Uterus (tissue), 4 donors: ENCODE results near the gene ATF6. TPM values are rescaled to one million over a fixed set of nuclear protein-coding genes. Genes with fewer than 3 reads are reported as not detected.

ENCODE experiments used
- DNase-seq, 2 donors: peaks; one replicate each; pipeline ENCODE4 v3.0.0-alpha.2; 2019 to 2020
- H3K27ac ChIP-seq, 2 donors: fragments of 200-600 bp; sonication (generic); 1 replicate in 1 of 2; 2 replicates in 1 of 2; pipeline ENCODE4 v1.5.1; 2016 to 2018
- H3K27me3 ChIP-seq, 2 donors: fragments of 200-600 bp; sonication (generic); one replicate each; pipeline ENCODE4 v1.5.1; 2018 to 2019; ENCODE audit warnings: control low read depth in 1 of 2
- H3K36me3 ChIP-seq, 2 donors: fragments of 200-600 bp; sonication (generic); one replicate each; pipeline ENCODE4 v1.5.1; 2019; ENCODE audit warnings: control low read depth in 1 of 2
- H3K4me1 ChIP-seq, 2 donors: fragments of 200-600 bp; sonication (generic); one replicate each; pipeline ENCODE4 v1.5.1; 2018 to 2019; ENCODE audit warnings: control low read depth in 1 of 2
- H3K4me3 ChIP-seq, 2 donors: fragments of 200-600 bp; sonication (generic); 1 replicate in 1 of 2; 2 replicates in 1 of 2; pipeline ENCODE4 v1.5.1; 2018 to 2019; ENCODE audit warnings: mild to moderate bottlenecking in 1 of 2
- H3K9me3 ChIP-seq, 2 donors: fragments of 200-600 bp; sonication (generic); one replicate each; pipeline ENCODE4 v1.5.1; 2019; ENCODE audit warnings: control low read depth in 1 of 2
- CTCF ChIP-seq, 4 experiments: fragments of 200-600 bp in 2 of 4; fragments of 450-650 bp in 2 of 4; sonication (generic) in 2 of 4; IDR thresholded peaks; one replicate each; pipeline ENCODE4 v1.5.1; 2016 to 2019; ENCODE audit warnings: antibody characterized with exemption in 4 of 4, mild to moderate bottlenecking in 2 of 4, moderate library complexity in 1 of 4
- POLR2A ChIP-seq, 2 donors: fragments of 450-650 bp; IDR thresholded peaks; one replicate each; pipeline ENCODE4 v1.6.1; 2016; ENCODE audit warnings: antibody characterized with exemption in 2 of 2, mild to moderate bottlenecking in 1 of 2, moderate library complexity in 1 of 2
- intact Hi-C: fragments of 100-400 bp; cut with DNase I; formaldehyde crosslinking; loops from one replicate; pipeline ENCODE4 v1.15.1; 2023; ENCODE audit warnings: low total_unique reads
- total RNA-seq, 4 donors: library from RNA; depleted of rRNA in 3 of 4; stranded (reverse); fragments of >200 nt in 3 of 4; gene quantifications; one replicate each; pipeline versions ENCODE4 v1.1.0 to v1.2.4, GENCODE V29; 2014 to 2023
- donor health status: DM: yes; HTN: yes; CAD: no.

The ATF6 gene
- total RNA-seq, 4 donors from 2014 or later, result 16.2 to 37.7 (median 30.0) TPM

DNA sequence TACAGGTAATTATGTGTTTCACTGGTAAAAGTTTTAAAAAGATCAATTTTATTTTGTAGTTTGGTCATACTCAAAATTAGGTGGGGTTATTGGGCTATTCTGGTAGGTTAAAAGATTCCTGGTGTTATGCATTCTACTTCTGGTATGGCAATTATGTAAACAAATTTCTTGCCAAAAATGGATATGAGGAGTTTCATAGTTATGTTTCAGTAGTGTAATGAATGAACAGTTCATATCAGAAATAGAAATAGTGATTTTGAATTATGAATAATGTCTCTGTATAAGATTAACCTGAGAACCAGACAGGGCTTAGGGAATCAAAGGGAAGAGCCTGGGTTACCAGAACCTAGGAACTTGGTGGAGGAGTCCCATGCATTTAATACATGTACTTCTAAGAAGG, 15.9 kb downstream of the ATF6 start:
- Histone ChIP-seq H3K4me3 (no peak overlapping the region), H3K4me1 (no peaks in the 10 kb centered on the region), H3K27me3 (no peaks in the 10 kb centered on the region), H3K36me3 (no peaks in the 10 kb centered on the region), H3K27ac (no peak overlapping the region), H3K9me3 (no peaks in the 10 kb centered on the region)
- TF ChIP-seq CTCF (IDR thresholded peaks at IDR 0.05), result no peak
- TF ChIP-seq POLR2A (IDR thresholded peaks at IDR 0.05), result no peak
- DNase-seq, result no peak
- intact Hi-C loops, result no loop called here

DNA sequence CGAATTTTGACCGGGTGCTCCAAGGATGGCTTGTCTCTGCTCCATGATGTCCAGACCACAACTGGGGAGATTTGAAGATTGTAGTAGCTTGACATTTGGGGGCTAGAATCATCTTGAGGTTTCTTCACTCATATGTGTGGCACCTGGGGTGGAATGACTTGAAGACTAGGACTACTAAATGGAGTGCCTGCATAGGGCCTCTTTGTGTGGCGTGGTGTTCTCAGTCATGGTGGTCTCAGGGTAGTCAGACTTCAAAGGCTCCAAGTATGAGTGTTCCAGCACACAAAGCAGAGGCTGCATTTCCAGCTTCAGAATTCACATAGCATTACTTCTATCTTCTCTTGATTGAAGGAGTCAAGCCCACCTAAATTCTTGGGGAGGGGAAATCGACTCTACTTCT, 16.8 kb downstream of the ATF6 start:
- Histone ChIP-seq H3K36me3 (no peaks in the 10 kb centered on the region), H3K4me3 (no peak overlapping the region), H3K27ac (no peak overlapping the region), H3K9me3 (no peaks in the 10 kb centered on the region), H3K4me1 (no peaks in the 10 kb centered on the region), H3K27me3 (no peaks in the 10 kb centered on the region)
- intact Hi-C loops, result no loop called here
- TF ChIP-seq POLR2A (IDR thresholded peaks at IDR 0.05) (no peak), CTCF (IDR thresholded peaks at IDR 0.05) (no peak)
- no peak for DNase-seq

DNA sequence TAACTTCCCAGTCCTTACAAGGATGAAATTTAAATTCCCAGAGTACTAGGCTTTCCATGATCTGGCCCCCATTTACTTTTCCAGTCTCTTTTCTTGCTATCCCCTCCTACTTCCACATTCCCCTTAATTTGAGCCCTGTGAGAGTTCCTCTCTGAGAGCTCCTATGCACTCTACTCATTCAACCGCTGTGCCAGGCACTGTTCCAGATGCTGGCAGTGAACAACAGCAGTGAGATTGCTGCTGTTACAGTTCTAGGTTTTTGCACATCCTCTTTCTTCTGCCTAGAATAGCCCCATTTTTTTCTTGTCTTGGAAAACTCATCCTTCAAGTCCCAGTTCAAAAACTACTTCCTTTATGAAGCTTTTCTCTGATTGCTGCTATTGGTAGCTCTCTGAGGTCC, 18.8 kb downstream of the ATF6 start:
- Histone ChIP-seq H3K36me3 (no peaks in the 10 kb centered on the region), H3K27ac (no peak overlapping the region), H3K4me3 (no peak overlapping the region), H3K9me3 (no peaks in the 10 kb centered on the region), H3K27me3 (no peaks in the 10 kb centered on the region), H3K4me1 (no peaks in the 10 kb centered on the region)
- intact Hi-C loops, result no loop called here
- no peak for TF ChIP-seq CTCF (IDR thresholded peaks at IDR 0.05)
- no peak for TF ChIP-seq POLR2A (IDR thresholded peaks at IDR 0.05)
- no peak for DNase-seq

DNA sequence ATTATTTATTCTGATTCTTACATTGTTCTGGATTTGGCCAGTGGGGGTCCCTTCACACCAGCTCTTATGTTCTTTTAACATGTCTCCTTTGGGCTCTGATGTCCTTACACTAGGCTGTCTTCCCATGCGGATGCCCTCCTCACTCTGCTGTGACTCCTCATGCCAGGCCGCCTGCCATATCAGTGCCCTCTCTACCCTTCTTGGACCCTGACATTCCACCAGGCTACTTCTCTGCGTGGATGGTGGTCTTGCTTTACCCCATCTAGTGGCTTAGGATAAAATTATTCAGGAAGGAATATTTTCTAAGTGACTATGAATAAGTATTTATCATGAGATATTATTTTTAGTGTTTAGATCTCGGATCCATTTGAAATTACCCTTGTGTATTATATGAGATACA, 21.2 kb downstream of the ATF6 start:
- intact Hi-C loops, result no loop called here
- H3K9me3 ChIP-seq, result no peaks in the 10 kb centered on the region
- no peaks in the 10 kb centered on the region for H3K27me3 ChIP-seq
- no peak for DNase-seq
- no peak for TF ChIP-seq POLR2A (IDR thresholded peaks at IDR 0.05)
- TF ChIP-seq CTCF (IDR thresholded peaks at IDR 0.05), result no peak
- no peaks in the 10 kb centered on the region for H3K36me3 ChIP-seq
- H3K27ac ChIP-seq, result no peak overlapping the region
- no peaks in the 10 kb centered on the region for H3K4me1 ChIP-seq
- no peak overlapping the region for H3K4me3 ChIP-seq

DNA sequence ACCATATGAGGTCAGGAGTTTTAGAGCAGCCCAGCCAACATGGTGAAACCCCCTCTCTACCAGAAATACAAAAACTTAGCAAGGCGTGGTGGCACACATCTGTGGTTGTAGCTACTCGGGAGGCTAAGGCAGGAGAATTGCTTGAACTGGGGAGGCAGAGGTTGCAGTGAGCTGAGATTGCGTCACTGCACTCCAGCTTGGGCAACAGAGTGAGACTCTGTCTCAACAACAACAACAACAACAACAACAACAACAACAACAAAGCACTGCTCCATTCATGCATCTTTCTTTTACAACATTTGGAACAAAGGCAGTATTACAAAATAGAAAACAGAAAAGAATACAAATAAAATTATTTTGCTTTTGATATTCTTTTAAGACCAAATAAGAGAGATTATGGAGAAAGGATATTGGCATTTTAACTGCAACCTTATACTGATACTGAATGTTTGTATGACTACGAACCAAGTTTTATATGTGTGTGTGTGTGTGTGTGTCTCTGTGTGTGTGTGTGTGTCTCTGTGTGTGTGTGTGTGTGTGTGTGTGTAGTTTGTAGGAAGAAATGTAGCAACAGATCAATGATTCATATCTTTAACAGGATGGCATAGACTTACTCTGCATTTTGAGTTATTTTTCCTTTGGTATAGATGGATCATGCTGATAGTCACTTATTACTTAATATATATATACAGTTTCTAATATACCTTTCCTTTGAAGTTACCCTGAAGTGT, 24.6 kb downstream of the ATF6 start:
- no peaks in the 10 kb centered on the region for H3K36me3 ChIP-seq
- H3K27me3 ChIP-seq, result no peaks in the 10 kb centered on the region
- no peaks in the 10 kb centered on the region for H3K4me1 ChIP-seq
- no peak for DNase-seq
- no peak overlapping the region for H3K4me3 ChIP-seq
- intact Hi-C loops, result loop anchor here (10.0 kb wide), 1 partner anchor 244 kb away; no protein-coding TSS in a partner anchor
- TF ChIP-seq POLR2A (IDR thresholded peaks at IDR 0.05) (no peak), CTCF (IDR thresholded peaks at IDR 0.05) (no peak)
- no peaks in the 10 kb centered on the region for H3K9me3 ChIP-seq
- H3K27ac ChIP-seq, result peak overlapping the region in 1 of 2 donors; percentile 56
